Measurements from ENCODE around the gene OVOL3. TPM values are rescaled to one million over a fixed set of nuclear protein-coding genes. Genes with fewer than 3 reads are reported as not detected.

Gene OVOL3
- total and polyA plus RNA-seq, 5 donors from 2014 or later: not detected

- no peak overlapping the region for H3K27ac ChIP-seq (ENCODE audit: insufficient read depth, low read length, poor library complexity, severe bottlenecking)
- ATAC-seq (ENCODE audit: low read depth in 2 of 2): no peak
- no peaks in the 10 kb centered on the region for H3K9me3 ChIP-seq (ENCODE audit: control insufficient read depth in 2 of 2, low read length in 2 of 2)
- H3K27me3 ChIP-seq (ENCODE audit: control insufficient read depth, insufficient read depth, low read length): no peaks in the 10 kb centered on the region
- peaks cover 0 to 4% (median 0%) of the 10 kb centered on the region in 7 donors for H3K9me3 Mint-ChIP-seq
- no peaks in the 10 kb centered on the region for H3K27me3 Mint-ChIP-seq
- DNase-seq: no peak
- H3K4me3 ChIP-seq (ENCODE audit: low read depth, low read length): no peak overlapping the region
- H3K4me3 Mint-ChIP-seq: peak overlapping the region in 3 of 4 donors; percentile 44 to 72 (median 48)
- H3K4me1 ChIP-seq (ENCODE audit: control insufficient read depth, insufficient read depth, low read length, poor library complexity, severe bottlenecking): peaks cover 18% of the 10 kb centered on the region
- peak overlapping the region in 1 of 3 donors; percentile 89 for H3K27ac Mint-ChIP-seq
- H3K36me3 ChIP-seq (ENCODE audit: control insufficient read depth, insufficient read depth, low read length): peaks cover 39% of the 10 kb centered on the region
- peaks cover 34% of the 10 kb centered on the region for H3K36me3 Mint-ChIP-seq
- peaks cover 8 to 18% (median 15%) of the 10 kb centered on the region in 4 donors for H3K4me1 Mint-ChIP-seq
Measured at GRCh38 chr19:36142496-36142895, 31.6 kb downstream of the OVOL3 start.

GRCh38 chr19:36144624-36145023 lies 33.7 kb downstream of the OVOL3 start:
- H3K4me3 Mint-ChIP-seq: no peak overlapping the region
- no peak for ATAC-seq (ENCODE audit: low read depth in 2 of 2)
- H3K9me3 Mint-ChIP-seq: peaks cover 0 to 4% (median 0%) of the 10 kb centered on the region in 7 donors
- H3K27ac ChIP-seq (ENCODE audit: insufficient read depth, low read length, poor library complexity, severe bottlenecking): no peak overlapping the region
- H3K27me3 Mint-ChIP-seq: no peaks in the 10 kb centered on the region
- H3K36me3 ChIP-seq (ENCODE audit: control insufficient read depth, insufficient read depth, low read length): peaks cover 55% of the 10 kb centered on the region
- DNase-seq: no peak
- H3K9me3 ChIP-seq (ENCODE audit: control insufficient read depth in 2 of 2, low read length in 2 of 2): no peaks in the 10 kb centered on the region
- no peak overlapping the region for H3K4me3 ChIP-seq (ENCODE audit: low read depth, low read length)
- no peaks in the 10 kb centered on the region for H3K27me3 ChIP-seq (ENCODE audit: control insufficient read depth, insufficient read depth, low read length)
- H3K4me1 ChIP-seq (ENCODE audit: control insufficient read depth, insufficient read depth, low read length, poor library complexity, severe bottlenecking): peaks cover 13% of the 10 kb centered on the region
- no peak overlapping the region for H3K27ac Mint-ChIP-seq
- H3K4me1 Mint-ChIP-seq: peaks cover 8 to 19% (median 14%) of the 10 kb centered on the region in 4 donors
- H3K36me3 Mint-ChIP-seq: peaks cover 45% of the 10 kb centered on the region

- H3K4me3 Mint-ChIP-seq: no peak overlapping the region
- ATAC-seq (ENCODE audit: low read depth in 2 of 2): no peak
- peaks cover 39% of the 10 kb centered on the region for H3K36me3 Mint-ChIP-seq
- Histone ChIP-seq H3K27ac (ENCODE audit: insufficient read depth, low read length, poor library complexity, severe bottlenecking) (no peak overlapping the region), H3K36me3 (ENCODE audit: control insufficient read depth, insufficient read depth, low read length) (peaks cover 51% of the 10 kb centered on the region), H3K4me1 (ENCODE audit: control insufficient read depth, insufficient read depth, low read length, poor library complexity, severe bottlenecking) (no peaks in the 10 kb centered on the region), H3K9me3 (ENCODE audit: control insufficient read depth in 2 of 2, low read length in 2 of 2) (no peaks in the 10 kb centered on the region), H3K4me3 (ENCODE audit: low read depth, low read length) (no peak overlapping the region), H3K27me3 (ENCODE audit: control insufficient read depth, insufficient read depth, low read length) (no peaks in the 10 kb centered on the region)
- no peaks in the 10 kb centered on the region for H3K27me3 Mint-ChIP-seq
- H3K4me1 Mint-ChIP-seq: peaks cover 0 to 6% (median 5%) of the 10 kb centered on the region in 4 donors
- peak overlapping the region; percentile 20 to 70 (median 38) for H3K27ac Mint-ChIP-seq
- no peak for DNase-seq
- peaks cover 0 to under 1% (median 0%) of the 10 kb centered on the region in 7 donors for H3K9me3 Mint-ChIP-seq
Measured at GRCh38 chr19:36149673-36150406, 38.9 kb downstream of the OVOL3 start.

GRCh38 chr19:36150586-36150985 lies 39.6 kb downstream of the OVOL3 start:
- Histone ChIP-seq H3K9me3 (ENCODE audit: control insufficient read depth in 2 of 2, low read length in 2 of 2) (no peaks in the 10 kb centered on the region), H3K36me3 (ENCODE audit: control insufficient read depth, insufficient read depth, low read length) (peaks cover 45% of the 10 kb centered on the region), H3K27me3 (ENCODE audit: control insufficient read depth, insufficient read depth, low read length) (no peaks in the 10 kb centered on the region), H3K27ac (ENCODE audit: insufficient read depth, low read length, poor library complexity, severe bottlenecking) (no peak overlapping the region), H3K4me3 (ENCODE audit: low read depth, low read length) (no peak overlapping the region), H3K4me1 (ENCODE audit: control insufficient read depth, insufficient read depth, low read length, poor library complexity, severe bottlenecking) (no peaks in the 10 kb centered on the region)
- Mint-ChIP-seq H3K9me3 (no peaks in the 10 kb centered on the region), H3K4me1 (peaks cover 0 to 6% (median 5%) of the 10 kb centered on the region in 4 donors), H3K4me3 (no peak overlapping the region), H3K36me3 (peaks cover 35% of the 10 kb centered on the region), H3K27ac (peak overlapping the region in 1 of 3 donors; percentile 40), H3K27me3 (no peaks in the 10 kb centered on the region)
- DNase-seq: no peak
- no peak for ATAC-seq (ENCODE audit: low read depth in 2 of 2)

DNA sequence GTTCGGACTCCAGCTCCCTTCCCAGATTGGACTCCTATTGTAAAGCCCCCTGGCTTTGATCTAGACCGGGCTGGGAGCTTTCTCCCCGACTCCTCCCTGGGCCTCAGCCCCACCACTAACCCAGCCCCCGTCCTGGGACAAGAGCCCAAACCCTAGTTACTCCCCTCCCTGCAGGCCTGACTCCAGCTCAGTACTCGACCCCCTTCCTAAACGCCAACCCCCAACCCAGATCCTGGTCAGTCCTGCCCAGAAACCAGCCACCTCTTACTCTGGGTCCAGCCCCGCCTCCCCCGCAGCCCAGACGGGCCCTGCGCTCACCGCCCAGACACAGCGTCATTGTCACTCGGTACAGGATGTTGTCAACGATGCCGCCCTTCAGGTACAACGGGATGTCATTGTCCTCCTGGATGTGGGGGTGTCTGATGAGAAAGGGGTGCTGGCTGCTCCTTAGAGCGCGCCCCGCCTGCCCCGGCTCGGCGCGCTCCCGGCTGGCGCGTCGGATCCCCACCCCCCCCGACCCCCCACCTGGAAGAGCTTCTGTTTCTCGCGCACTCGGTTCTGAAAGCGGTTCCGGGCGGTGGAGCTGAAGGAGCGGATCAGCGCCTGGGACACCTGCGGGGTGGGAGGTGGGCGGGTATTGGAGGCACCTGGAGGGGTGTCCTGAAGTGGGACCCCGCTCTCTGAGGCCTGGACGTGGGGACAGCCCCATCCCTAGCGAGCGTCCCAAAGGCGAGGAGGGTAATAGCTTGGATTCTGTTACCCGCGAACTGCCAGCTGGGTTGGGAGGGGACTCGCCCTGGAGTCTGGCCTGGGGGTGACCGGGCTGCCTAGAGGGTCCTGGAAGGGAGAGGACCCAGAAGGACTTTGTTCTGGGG lies 40.4 kb downstream of the OVOL3 start:
- H3K4me3 ChIP-seq (ENCODE audit: low read depth, low read length): no peak overlapping the region
- H3K27me3 ChIP-seq (ENCODE audit: control insufficient read depth, insufficient read depth, low read length): no peaks in the 10 kb centered on the region
- Mint-ChIP-seq H3K36me3 (peaks cover 31% of the 10 kb centered on the region), H3K4me3 (peak overlapping the region in 1 of 4 donors; percentile 38), H3K4me1 (peaks cover 0 to 9% (median 5%) of the 10 kb centered on the region in 4 donors), H3K27me3 (no peaks in the 10 kb centered on the region), H3K27ac (no peak overlapping the region), H3K9me3 (no peaks in the 10 kb centered on the region)
- H3K36me3 ChIP-seq (ENCODE audit: control insufficient read depth, insufficient read depth, low read length): peaks cover 37% of the 10 kb centered on the region
- no peak overlapping the region for H3K27ac ChIP-seq (ENCODE audit: insufficient read depth, low read length, poor library complexity, severe bottlenecking)
- no peaks in the 10 kb centered on the region for H3K4me1 ChIP-seq (ENCODE audit: control insufficient read depth, insufficient read depth, low read length, poor library complexity, severe bottlenecking)
- no peak for ATAC-seq (ENCODE audit: low read depth in 2 of 2)
- H3K9me3 ChIP-seq (ENCODE audit: control insufficient read depth in 2 of 2, low read length in 2 of 2): no peaks in the 10 kb centered on the region
- DNase-seq: no peak

DNA sequence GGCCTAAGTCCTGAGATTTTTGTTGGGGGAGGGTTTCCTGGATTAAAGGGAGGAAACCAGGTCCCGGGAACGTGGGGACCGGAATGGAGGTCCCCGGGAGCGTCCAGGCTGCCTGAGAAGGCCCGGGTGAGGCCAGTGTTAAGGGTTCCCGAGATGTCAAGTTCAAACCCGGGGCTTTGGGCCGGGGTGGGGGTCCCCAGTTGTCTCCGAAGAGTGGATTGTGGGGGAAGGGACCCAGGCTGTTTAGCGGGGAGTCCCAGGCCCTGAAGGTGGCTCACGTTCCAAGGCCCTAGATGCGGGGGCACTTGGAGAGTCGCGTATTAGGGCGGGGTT lies 41.0 kb downstream of the OVOL3 start:
- H3K27me3 Mint-ChIP-seq: no peaks in the 10 kb centered on the region
- Histone ChIP-seq H3K4me1 (ENCODE audit: control insufficient read depth, insufficient read depth, low read length, poor library complexity, severe bottlenecking) (no peaks in the 10 kb centered on the region), H3K27me3 (ENCODE audit: control insufficient read depth, insufficient read depth, low read length) (no peaks in the 10 kb centered on the region), H3K36me3 (ENCODE audit: control insufficient read depth, insufficient read depth, low read length) (peaks cover 31% of the 10 kb centered on the region), H3K27ac (ENCODE audit: insufficient read depth, low read length, poor library complexity, severe bottlenecking) (no peak overlapping the region), H3K9me3 (ENCODE audit: control insufficient read depth in 2 of 2, low read length in 2 of 2) (no peaks in the 10 kb centered on the region), H3K4me3 (ENCODE audit: low read depth, low read length) (no peak overlapping the region)
- H3K36me3 Mint-ChIP-seq: peaks cover 27% of the 10 kb centered on the region
- H3K4me3 Mint-ChIP-seq: no peak overlapping the region
- H3K9me3 Mint-ChIP-seq: no peaks in the 10 kb centered on the region
- ATAC-seq (ENCODE audit: low read depth in 2 of 2) (no peak), DNase-seq (no peak)
- no peak overlapping the region for H3K27ac Mint-ChIP-seq
- H3K4me1 Mint-ChIP-seq: peaks cover 0 to 9% (median 4%) of the 10 kb centered on the region in 4 donors

DNA sequence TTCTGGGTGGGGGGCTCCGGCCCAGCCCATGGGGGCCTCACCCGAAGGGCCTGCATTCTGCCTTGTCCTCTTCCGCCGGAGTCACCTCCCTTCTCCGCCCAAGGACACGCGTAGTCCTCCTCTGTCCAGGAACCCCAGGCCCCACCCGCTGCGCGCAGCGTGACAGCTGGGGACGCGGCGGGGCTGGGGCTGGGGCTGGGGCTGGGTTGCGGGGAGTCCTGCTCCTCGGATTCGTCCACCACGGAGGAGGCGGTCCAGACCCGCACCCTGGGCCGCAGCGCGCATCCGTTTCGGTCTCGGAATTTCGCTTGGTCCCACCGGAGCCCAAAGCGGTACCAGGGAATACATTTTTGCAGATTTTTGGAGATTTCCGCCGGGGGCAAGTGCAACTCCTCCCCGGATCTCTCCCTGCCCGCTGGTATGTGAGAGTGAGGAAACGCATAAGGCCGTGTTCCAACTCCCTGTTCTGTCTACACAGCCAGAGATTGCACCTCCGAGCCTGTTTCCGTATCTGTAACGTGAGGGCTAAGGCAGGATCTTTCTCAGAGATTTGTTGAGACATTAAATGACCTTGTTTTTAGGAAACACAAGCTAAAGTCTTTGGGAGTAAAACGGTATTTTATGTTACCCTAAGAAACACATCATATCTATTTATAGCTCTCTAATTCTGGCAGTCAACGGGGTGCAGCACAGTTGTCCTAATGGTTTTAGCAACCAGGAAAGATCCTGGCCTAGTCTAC lies 41.6 kb downstream of the OVOL3 start, which contains the start of gene COX7A1:
COX7A1 (minus strand) TSS at position 96 of the 740 bp plus-strand sequence; CDS start at position 56, 40 bp downstream.
- no peaks in the 10 kb centered on the region for H3K27me3 ChIP-seq (ENCODE audit: control insufficient read depth, insufficient read depth, low read length)
- Mint-ChIP-seq H3K4me3 (peak within 1 kb of the TSS in 1 of 4 donors; percentile 38), H3K9me3 (no peaks in the 10 kb centered on the region), H3K27ac (no peak within 1 kb of the TSS), H3K36me3 (peaks cover 24% of the 10 kb centered on the region), H3K4me1 (peaks cover 0 to 9% (median 4%) of the 10 kb centered on the region in 4 donors), H3K27me3 (no peaks in the 10 kb centered on the region)
- DNase-seq: no peak
- H3K4me3 ChIP-seq (ENCODE audit: low read depth, low read length): no peak within 1 kb of the TSS
- H3K4me1 ChIP-seq (ENCODE audit: control insufficient read depth, insufficient read depth, low read length, poor library complexity, severe bottlenecking): no peaks in the 10 kb centered on the region
- no peak for ATAC-seq (ENCODE audit: low read depth in 2 of 2)
- peaks cover 29% of the 10 kb centered on the region for H3K36me3 ChIP-seq (ENCODE audit: control insufficient read depth, insufficient read depth, low read length)
- H3K27ac ChIP-seq (ENCODE audit: insufficient read depth, low read length, poor library complexity, severe bottlenecking): no peak within 1 kb of the TSS
- no peaks in the 10 kb centered on the region for H3K9me3 ChIP-seq (ENCODE audit: control insufficient read depth in 2 of 2, low read length in 2 of 2)

All from CD4-positive, CD25-positive, alpha-beta regulatory T cell (primary cell).